Measurements from ENCODE around the gene HMGA1.
"Not testable (repeated sequence)": the region's sequence is repeated elsewhere in the genome, so short reads cannot be mapped to it uniquely, and the experiment has no call there.

DNA sequence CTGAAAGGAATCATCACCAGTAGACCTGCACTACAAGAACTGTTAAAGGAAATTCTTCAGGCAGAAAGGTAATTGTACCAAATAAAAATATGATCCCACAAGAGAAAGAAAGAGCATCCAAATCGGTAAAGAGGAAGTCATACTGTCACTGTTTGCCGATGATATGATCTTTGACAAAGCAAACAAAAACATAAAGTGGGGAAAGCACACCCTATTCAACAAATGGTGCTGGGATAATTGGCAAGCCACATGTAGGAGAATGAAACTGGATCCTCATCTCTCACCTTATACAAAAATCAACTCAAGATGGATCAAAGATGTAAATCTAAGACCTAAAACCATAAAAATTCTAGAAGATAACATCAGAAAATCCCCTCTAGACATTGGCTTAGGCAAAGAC is 15.7 kb downstream of the HMGA1 start:
- TF ChIP-seq POLR2A, POLR2AphosphoS5, EP300 (IDR thresholded peaks at IDR 0.05): not testable (repeated sequence)
- TF ChIP-seq, protein P1, sequence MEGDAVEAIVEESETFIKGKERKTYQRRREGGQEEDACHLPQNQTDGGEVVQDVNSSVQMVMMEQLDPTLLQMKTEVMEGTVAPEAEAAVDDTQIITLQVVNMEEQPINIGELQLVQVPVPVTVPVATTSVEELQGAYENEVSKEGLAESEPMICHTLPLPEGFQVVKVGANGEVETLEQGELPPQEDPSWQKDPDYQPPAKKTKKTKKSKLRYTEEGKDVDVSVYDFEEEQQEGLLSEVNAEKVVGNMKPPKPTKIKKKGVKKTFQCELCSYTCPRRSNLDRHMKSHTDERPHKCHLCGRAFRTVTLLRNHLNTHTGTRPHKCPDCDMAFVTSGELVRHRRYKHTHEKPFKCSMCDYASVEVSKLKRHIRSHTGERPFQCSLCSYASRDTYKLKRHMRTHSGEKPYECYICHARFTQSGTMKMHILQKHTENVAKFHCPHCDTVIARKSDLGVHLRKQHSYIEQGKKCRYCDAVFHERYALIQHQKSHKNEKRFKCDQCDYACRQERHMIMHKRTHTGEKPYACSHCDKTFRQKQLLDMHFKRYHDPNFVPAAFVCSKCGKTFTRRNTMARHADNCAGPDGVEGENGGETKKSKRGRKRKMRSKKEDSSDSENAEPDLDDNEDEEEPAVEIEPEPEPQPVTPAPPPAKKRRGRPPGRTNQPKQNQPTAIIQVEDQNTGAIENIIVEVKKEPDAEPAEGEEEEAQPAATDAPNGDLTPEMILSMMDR (IDR thresholded peaks at IDR 0.05), result not testable (repeated sequence)

Data from upper lobe of left lung (tissue), 4 donors.